C4-2B (cell line): ENCODE data around the gene SPATA24.

Experiments used
- ZFX ChIP-seq: fragments of 450-650 bp; IDR thresholded peaks from 2 replicates; pipeline ENCODE4 v1.6.1; 2017
- TF ChIP-seq, protein P1 (sequence below): fragments of 450-650 bp; conservative IDR thresholded peaks from 2 replicates; pipeline ENCODE4 v1.5.1; 2017; ENCODE audit warnings: mild to moderate bottlenecking

DNA sequence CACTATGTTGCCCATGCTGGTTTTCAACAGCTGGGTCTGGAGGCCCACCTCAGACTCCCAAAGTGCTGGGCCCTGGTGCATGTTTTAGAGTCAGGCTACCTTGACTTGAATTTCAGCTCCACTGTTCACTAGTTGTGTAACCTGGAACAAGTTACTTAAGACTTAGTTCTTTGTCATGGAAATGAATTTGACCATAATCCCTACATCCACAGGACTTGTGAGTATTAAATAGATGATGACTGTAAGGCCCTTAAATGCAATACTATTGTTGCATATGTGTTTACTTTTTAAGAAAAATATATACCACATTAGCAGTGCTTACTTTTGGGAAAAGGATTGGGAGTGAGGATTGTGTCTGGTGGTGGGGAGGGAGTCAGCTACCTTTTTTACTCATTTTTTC, 45.8 kb downstream of the SPATA24 start:
- TF ChIP-seq, protein P1, sequence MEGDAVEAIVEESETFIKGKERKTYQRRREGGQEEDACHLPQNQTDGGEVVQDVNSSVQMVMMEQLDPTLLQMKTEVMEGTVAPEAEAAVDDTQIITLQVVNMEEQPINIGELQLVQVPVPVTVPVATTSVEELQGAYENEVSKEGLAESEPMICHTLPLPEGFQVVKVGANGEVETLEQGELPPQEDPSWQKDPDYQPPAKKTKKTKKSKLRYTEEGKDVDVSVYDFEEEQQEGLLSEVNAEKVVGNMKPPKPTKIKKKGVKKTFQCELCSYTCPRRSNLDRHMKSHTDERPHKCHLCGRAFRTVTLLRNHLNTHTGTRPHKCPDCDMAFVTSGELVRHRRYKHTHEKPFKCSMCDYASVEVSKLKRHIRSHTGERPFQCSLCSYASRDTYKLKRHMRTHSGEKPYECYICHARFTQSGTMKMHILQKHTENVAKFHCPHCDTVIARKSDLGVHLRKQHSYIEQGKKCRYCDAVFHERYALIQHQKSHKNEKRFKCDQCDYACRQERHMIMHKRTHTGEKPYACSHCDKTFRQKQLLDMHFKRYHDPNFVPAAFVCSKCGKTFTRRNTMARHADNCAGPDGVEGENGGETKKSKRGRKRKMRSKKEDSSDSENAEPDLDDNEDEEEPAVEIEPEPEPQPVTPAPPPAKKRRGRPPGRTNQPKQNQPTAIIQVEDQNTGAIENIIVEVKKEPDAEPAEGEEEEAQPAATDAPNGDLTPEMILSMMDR: no peak
- TF ChIP-seq ZFX: no peak
